ENCODE measurements around the gene ACTR3C.
A peak's percentile ranks its signal among the peaks of the same experiment; 100 is the strongest.

GRCh38 chr7:150356265-150356897 lies 33.0 kb upstream of the ACTR3C start:
- TF ChIP-seq CTCF (conservative IDR thresholded peaks at IDR 0.05; ENCODE audit: low read length), result peak; percentile 89
- TF ChIP-seq EZH2phosphoT487 (IDR thresholded peaks at IDR 0.05; ENCODE audit: borderline replicate concordance, low read depth, low read length), result no peak
